ENCODE results near the gene PGGHG. TPM values are rescaled to one million over a fixed set of nuclear protein-coding genes. Genes with fewer than 3 reads are reported as not detected.

Gene PGGHG
- total RNA-seq, 1 donor from 2014 or later = 142 TPM

- no peak for DNase-seq
- peaks cover 23% of the 10 kb centered on the region for H3K36me3 Mint-ChIP-seq (ENCODE audit: low read depth)
- peaks cover 18% of the 10 kb centered on the region for H3K4me1 Mint-ChIP-seq
- intact Hi-C loops (cut with micrococcal nuclease) = no loop called here
- no peak overlapping the region for H3K27ac Mint-ChIP-seq
- no peak overlapping the region for H3K4me3 Mint-ChIP-seq
- H3K9me3 Mint-ChIP-seq = peaks cover 7% of the 10 kb centered on the region
- H3K27me3 Mint-ChIP-seq = peaks cover 32% of the 10 kb centered on the region
These were observed 12.7 kb upstream of the PGGHG start for GRCh38 chr11:276219-276618.

GRCh38 chr11:278001-278951 is 10.7 kb upstream of the PGGHG start, which contains the start of gene NLRP6:
TSS of gene NLRP6 (plus strand) at chr11:278407. CDS start at chr11:278570, 163 bp downstream.
- Mint-ChIP-seq H3K9me3 (peaks cover 7% of the 10 kb centered on the region), H3K4me1 (peaks cover 31% of the 10 kb centered on the region), H3K4me3 (peak within 1 kb of the TSS; percentile 87), H3K27me3 (peaks cover 44% of the 10 kb centered on the region), H3K36me3 (ENCODE audit: low read depth) (peaks cover 36% of the 10 kb centered on the region), H3K27ac (peak within 1 kb of the TSS; percentile 84)
- intact Hi-C loops (cut with micrococcal nuclease) = no loop called here
- no peak for DNase-seq

- peak; percentile 79 for DNase-seq
- Mint-ChIP-seq H3K36me3 (ENCODE audit: low read depth) (peaks cover 36% of the 10 kb centered on the region), H3K4me3 (peak overlapping the region; percentile 87), H3K27ac (peak overlapping the region; percentile 84), H3K9me3 (peaks cover 7% of the 10 kb centered on the region), H3K27me3 (peaks cover 42% of the 10 kb centered on the region), H3K4me1 (peaks cover 37% of the 10 kb centered on the region)
- intact Hi-C loops (cut with micrococcal nuclease) = no loop called here
These were observed 9.6 kb upstream of the PGGHG start for GRCh38 chr11:279040-279965.

- intact Hi-C loops (cut with micrococcal nuclease) = no loop called here
- H3K36me3 Mint-ChIP-seq (ENCODE audit: low read depth) = peaks cover 39% of the 10 kb centered on the region
These were observed 8.8 kb upstream of the PGGHG start for GRCh38 chr11:279966-280705.

GRCh38 chr11:280706-281485 is 8.0 kb upstream of the PGGHG start:
- Mint-ChIP-seq H3K4me1 (peaks cover 42% of the 10 kb centered on the region), H3K27ac (peak overlapping the region; percentile 78), H3K36me3 (ENCODE audit: low read depth) (peaks cover 41% of the 10 kb centered on the region), H3K27me3 (peaks cover 39% of the 10 kb centered on the region), H3K9me3 (peaks cover 7% of the 10 kb centered on the region), H3K4me3 (peak overlapping the region; percentile 87)
- peak; percentile 85 for DNase-seq
- intact Hi-C loops (cut with micrococcal nuclease) = no loop called here

More at GRCh38 chr11:279966-280705, 8.8 kb upstream of the PGGHG start:
- peak overlapping the region; percentile 87 for H3K4me3 Mint-ChIP-seq
- peak; percentile 87 for DNase-seq
- H3K27me3 Mint-ChIP-seq = peaks cover 40% of the 10 kb centered on the region
- peak overlapping the region; percentile 84 for H3K27ac Mint-ChIP-seq
- peaks cover 39% of the 10 kb centered on the region for H3K4me1 Mint-ChIP-seq
- H3K9me3 Mint-ChIP-seq = peaks cover 7% of the 10 kb centered on the region

GRCh38 chr11:281486-282161 is 7.3 kb upstream of the PGGHG start:
- Mint-ChIP-seq H3K27ac (peak overlapping the region; percentile 84), H3K27me3 (peaks cover 32% of the 10 kb centered on the region), H3K4me1 (peaks cover 41% of the 10 kb centered on the region), H3K36me3 (ENCODE audit: low read depth) (peaks cover 37% of the 10 kb centered on the region), H3K4me3 (peak overlapping the region; percentile 87), H3K9me3 (peaks cover 4% of the 10 kb centered on the region)
- no peak for DNase-seq
- intact Hi-C loops (cut with micrococcal nuclease) = no loop called here

- Mint-ChIP-seq H3K9me3 (no peaks in the 10 kb centered on the region), H3K27ac (peak overlapping the region; percentile 84), H3K27me3 (peaks cover 34% of the 10 kb centered on the region), H3K4me1 (peaks cover 43% of the 10 kb centered on the region), H3K4me3 (peak overlapping the region; percentile 87), H3K36me3 (ENCODE audit: low read depth) (peaks cover 34% of the 10 kb centered on the region)
- no peak for DNase-seq
- intact Hi-C loops (cut with micrococcal nuclease) = no loop called here
These were observed 6.8 kb upstream of the PGGHG start for GRCh38 chr11:282171-282570.

GRCh38 chr11:282630-283360 is 6.1 kb upstream of the PGGHG start:
- Mint-ChIP-seq H3K4me3 (peak overlapping the region; percentile 87), H3K36me3 (ENCODE audit: low read depth) (peaks cover 32% of the 10 kb centered on the region), H3K4me1 (peaks cover 43% of the 10 kb centered on the region), H3K9me3 (no peaks in the 10 kb centered on the region), H3K27ac (peak overlapping the region; percentile 84), H3K27me3 (peaks cover 31% of the 10 kb centered on the region)
- DNase-seq = no peak
- intact Hi-C loops (cut with micrococcal nuclease) = no loop called here

GRCh38 chr11:283405-284104 is 5.4 kb upstream of the PGGHG start:
- intact Hi-C loops (cut with micrococcal nuclease) = no loop called here
- Mint-ChIP-seq H3K36me3 (ENCODE audit: low read depth) (peaks cover 31% of the 10 kb centered on the region), H3K9me3 (no peaks in the 10 kb centered on the region), H3K4me3 (peak overlapping the region; percentile 68), H3K27me3 (peaks cover 31% of the 10 kb centered on the region), H3K4me1 (peaks cover 43% of the 10 kb centered on the region), H3K27ac (peak overlapping the region; percentile 36)
- DNase-seq = no peak

- peaks cover 28% of the 10 kb centered on the region for H3K27me3 Mint-ChIP-seq
- no peak overlapping the region for H3K27ac Mint-ChIP-seq
- H3K36me3 Mint-ChIP-seq (ENCODE audit: low read depth) = peaks cover 29% of the 10 kb centered on the region
- no peak overlapping the region for H3K4me3 Mint-ChIP-seq
- intact Hi-C loops (cut with micrococcal nuclease) = no loop called here
- peaks cover 40% of the 10 kb centered on the region for H3K4me1 Mint-ChIP-seq
- H3K9me3 Mint-ChIP-seq = no peaks in the 10 kb centered on the region
- DNase-seq = no peak
These were observed 4.6 kb upstream of the PGGHG start for GRCh38 chr11:284105-285020.

Measured in activated CD4-positive, alpha-beta T cell treated with anti-CD3 and anti-CD28 coated beads, Interleukin-2, amount 10 ng/mL, durations not matched to agents 24 days and 14 days (primary cell).